Thyroid gland (tissue), 4 donors: ENCODE results near the gene NTF3.

Experiments used
- CTCF ChIP-seq, 6 experiments: fragments of 200-600 bp in 3 of 6; fragments of 450-650 bp in 3 of 6; sonication (generic) in 3 of 6; IDR thresholded peaks; one replicate each; pipeline ENCODE4 v1.5.1; 2016 to 2019; ENCODE audit warnings: antibody characterized with exemption in 6 of 6, mild to moderate bottlenecking in 2 of 6, inconsistent platforms in 1 of 6, moderate library complexity in 1 of 6
- POLR2A ChIP-seq, 2 donors: fragments of 450-650 bp; IDR thresholded peaks; one replicate each; pipeline ENCODE4 v1.6.1; 2017; ENCODE audit warnings: antibody characterized with exemption in 2 of 2, mild to moderate bottlenecking in 2 of 2, moderate library complexity in 1 of 2

GRCh38 chr12:5456906-5457305 is 25.0 kb downstream of the NTF3 start:
- TF ChIP-seq CTCF (IDR thresholded peaks at IDR 0.05) (no peak), POLR2A (IDR thresholded peaks at IDR 0.05) (no peak)
